Vagina (tissue), 2 donors: Measurements from ENCODE around the gene PHF20.
"Not testable (repeated sequence)": the region's sequence is repeated elsewhere in the genome, so short reads cannot be mapped to it uniquely, and the experiment has no call there.

Experiments
- CTCF ChIP-seq, 3 experiments: fragments of 450-650 bp in 2 of 3; fragments of 200-600 bp in 1 of 3; sonication (generic) in 1 of 3; IDR thresholded peaks; one replicate each; pipeline ENCODE4 v1.5.1; 2017 to 2019; ENCODE audit warnings: antibody characterized with exemption in 3 of 3, mild to moderate bottlenecking in 2 of 3, moderate library complexity in 2 of 3
- POLR2A ChIP-seq, 2 donors: fragments of 450-650 bp; IDR thresholded peaks; one replicate each; pipeline ENCODE4 v1.6.1; 2017; ENCODE audit warnings: antibody characterized with exemption in 2 of 2, mild to moderate bottlenecking in 2 of 2, moderate library complexity in 2 of 2
- POLR2AphosphoS5 ChIP-seq, 2 donors: sonication (generic); formaldehyde crosslinking; IDR thresholded peaks; one replicate each; pipeline ENCODE4 v1.9.0; 2017; ENCODE audit warnings: antibody characterized with exemption in 2 of 2, mild to moderate bottlenecking in 2 of 2, low read depth in 1 of 2; ENCODE audit not compliant: insufficient read depth in 1 of 2

GRCh38 chr20:35882427-35883161 is 110.8 kb downstream of the PHF20 start:
- not testable (repeated sequence) for TF ChIP-seq POLR2A (IDR thresholded peaks at IDR 0.05); CTCF (IDR thresholded peaks at IDR 0.05); POLR2AphosphoS5 (IDR thresholded peaks at IDR 0.05; ENCODE audit: insufficient read depth in 1 of 2, low read depth in 1 of 2)
